HCT116 (cell line): ENCODE measurements around the gene DNM3. TPM values are rescaled to one million over a fixed set of nuclear protein-coding genes. Genes with fewer than 3 reads are reported as not detected.

ENCODE experiments used
- ATAC-seq: fragments of 200-7000 bp; cut with Tn5 transposase; 2 replicates; pipeline ENCODE4 v1.9.1; 2020; ENCODE audit warnings: mild to moderate bottlenecking, moderate library complexity
- BruUV-seq: library from RNA; stranded (reverse); fragments of 400-500 nt; replicated peaks from 2 replicates; lab custom pipeline; 2021; lab: Mats Ljungman, UMichigan
- CTCF ChIA-PET: fragments of 300-600 bp; sonication (Branson Sonifier 250); formaldehyde crosslinking; loops from one replicate; lab custom pipeline; 2021; ENCODE audit warnings: antibody characterized with exemption; lab: Charles Lee
- POLR2A ChIA-PET: fragments of 300-600, 350-600 bp; sonication (Branson Sonifier 250); formaldehyde crosslinking; loops from one replicate; lab custom pipeline; 2021; ENCODE audit warnings: antibody characterized with exemption; lab: Charles Lee
- RAD21 ChIA-PET, 2 experiments: fragments of 300-600 bp; sonication (Branson Sonifier 250); formaldehyde crosslinking; loops; one replicate each; lab custom pipeline; 2023; ENCODE audit warnings: low total read pairs in 2 of 2; ENCODE audit not compliant: uncharacterized antibody in 2 of 2, unreplicated experiment in 2 of 2, low non-redundant PET in 1 of 2; lab: Charles Lee
- DNase-seq: peaks from one replicate; pipeline ENCODE4 v3.0.0-alpha.2; 2010; ENCODE audit warnings: low read depth, low spot score
- H2AFZ ChIP-seq: fragments of 200-600 bp; shearing (Covaris generic), sonication (generic); 2 replicates; pipeline ENCODE4 v1.6.1; 2017; ENCODE audit warnings: low read depth, mixed run types, mixed read lengths, antibody characterized with exemption, low read length; ENCODE audit not compliant: poor library complexity, severe bottlenecking
- H3K27ac ChIP-seq: 2 replicates; pipeline ENCODE4 v1.5.1; 2012; ENCODE audit warnings: low read depth, low read length
- H3K27me3 ChIP-seq: fragments of 200-600 bp; sonication (generic); 2 replicates; pipeline ENCODE4 v1.6.1; 2016; ENCODE audit warnings: mixed run types, low read length, mixed read lengths; ENCODE audit not compliant: insufficient read depth
- H3K36me3 ChIP-seq, 2 experiments: fragments of 200-500 bp in 1 of 2; fragments of 200-600 bp in 1 of 2; sonication (Bioruptor generic) in 1 of 2; sonication (generic) in 1 of 2; 2 replicates each; pipeline versions ENCODE4 v1.5.1 to v1.6.1; 2014 to 2016; ENCODE audit warnings: low read length in 2 of 2, inconsistent platforms in 1 of 2, mixed read lengths in 1 of 2, mixed run types in 1 of 2; ENCODE audit not compliant: insufficient read depth in 2 of 2, control insufficient read depth in 1 of 2
- H3K4me1 ChIP-seq, 2 experiments: fragments of 200-600 bp in 1 of 2; sonication (generic) in 1 of 2; 2 replicates each; pipeline versions ENCODE4 v1.5.1 to v1.6.1; 2012 to 2017; ENCODE audit warnings: low read length in 2 of 2, inconsistent platforms in 1 of 2, mild to moderate bottlenecking in 1 of 2, mixed read lengths in 1 of 2, mixed run types in 1 of 2, moderate library complexity in 1 of 2; ENCODE audit not compliant: insufficient read depth in 2 of 2, control insufficient read depth in 1 of 2
- H3K4me2 ChIP-seq: fragments of 200-600 bp; sonication (generic); 2 replicates; pipeline ENCODE4 v1.6.1; 2017; ENCODE audit warnings: mixed run types, low read length, mixed read lengths
- H3K4me3 ChIP-seq, 2 experiments: fragments of 200-600 bp in 1 of 2; sonication (generic) in 1 of 2; replicated peaks in 1 of 2; 2 replicates each; pipeline ENCODE4 v1.5.1; 2011 to 2016; ENCODE audit warnings: low read length in 2 of 2, control low read depth in 1 of 2, low read depth in 1 of 2, mild to moderate bottlenecking in 1 of 2, mixed read lengths in 1 of 2, mixed run types in 1 of 2
- H3K79me2 ChIP-seq: fragments of 200-600 bp; sonication (generic); 2 replicates; pipeline ENCODE4 v1.6.1; 2017; ENCODE audit warnings: mild to moderate bottlenecking, mixed run types, low read length, moderate library complexity, mixed read lengths; ENCODE audit not compliant: insufficient read depth
- H3K9ac ChIP-seq: fragments of 200-600 bp; sonication (generic); 2 replicates; pipeline ENCODE4 v1.6.1; 2016; ENCODE audit warnings: low read length, mixed read lengths
- H3K9me2 ChIP-seq: fragments of 200-600 bp; sonication (generic), shearing (Covaris generic); 2 replicates; pipeline ENCODE4 v1.6.1; 2017; ENCODE audit warnings: mixed run types, mild to moderate bottlenecking, moderate library complexity; ENCODE audit not compliant: insufficient read depth
- H3K9me3 ChIP-seq, 2 experiments: fragments of 200-500 bp in 1 of 2; fragments of 200-600 bp in 1 of 2; sonication (Bioruptor generic) in 1 of 2; sonication (generic) in 1 of 2; 2 replicates each; pipeline ENCODE4 v1.6.1; 2014 to 2017; ENCODE audit warnings: low read length in 2 of 2, mixed read lengths in 2 of 2, inconsistent platforms in 1 of 2, low read depth in 1 of 2, mild to moderate bottlenecking in 1 of 2, mixed run types in 1 of 2, moderate library complexity in 1 of 2; ENCODE audit not compliant: control insufficient read depth in 1 of 2, insufficient read depth in 1 of 2
- H4K20me1 ChIP-seq: fragments of 200-600 bp; sonication (generic), shearing (Covaris generic); 2 replicates; pipeline ENCODE4 v1.6.1; 2017; ENCODE audit warnings: mixed run types, mild to moderate bottlenecking, moderate library complexity; ENCODE audit not compliant: insufficient read depth
- EZH2phosphoT487 ChIP-seq: fragments of 200-600 bp; IDR thresholded peaks from 2 replicates; pipeline ENCODE4 v1.6.1; 2018; ENCODE audit warnings: antibody characterized with exemption, borderline replicate concordance
- FOSL1 ChIP-seq: IDR thresholded peaks from 2 replicates; pipeline ENCODE4 v1.6.1; 2012; ENCODE audit warnings: low read depth
- JUND ChIP-seq: IDR thresholded peaks from 2 replicates; pipeline ENCODE4 v1.6.1; 2012
- POLR2AphosphoS5 ChIP-seq: IDR thresholded peaks from 2 replicates; pipeline ENCODE4 v1.6.1; 2011; ENCODE audit warnings: mild to moderate bottlenecking, low read depth, low read length, moderate library complexity
- RAD21 ChIP-seq: IDR thresholded peaks from 2 replicates; pipeline ENCODE4 v1.6.1; 2012; ENCODE audit warnings: low read depth, mild to moderate bottlenecking
- SIN3A ChIP-seq: IDR thresholded peaks from 2 replicates; pipeline ENCODE4 v1.6.1; 2012; ENCODE audit warnings: low read depth
- SP1 ChIP-seq: IDR thresholded peaks from 2 replicates; pipeline ENCODE4 v1.6.1; 2012; ENCODE audit warnings: low read depth
- SRF ChIP-seq: IDR thresholded peaks from 2 replicates; pipeline ENCODE4 v1.6.1; 2012; ENCODE audit warnings: low read depth
- TCF7L2 ChIP-seq: IDR thresholded peaks from 2 replicates; pipeline ENCODE4 v1.7.0; 2011; ENCODE audit warnings: borderline replicate concordance, inconsistent platforms; ENCODE audit not compliant: insufficient read depth, insufficient read length; ENCODE audit errors: extremely low read depth
- YY1 ChIP-seq: IDR thresholded peaks from 2 replicates; pipeline ENCODE4 v1.6.1; 2011; ENCODE audit warnings: low read length, low read depth, moderate library complexity, mild to moderate bottlenecking; ENCODE audit not compliant: insufficient replicate concordance; ENCODE audit errors: extremely low read depth
- ZFX ChIP-seq: fragments of 450-650 bp; IDR thresholded peaks from 2 replicates; pipeline ENCODE4 v1.6.1; 2017
- ZNF274 ChIP-seq: fragments of 200-500 bp; sonication (Bioruptor generic); IDR thresholded peaks from 2 replicates; pipeline ENCODE4 v1.6.1; 2014; ENCODE audit warnings: mild to moderate bottlenecking, low read depth, low read length, inconsistent platforms
- intact Hi-C: fragments of 100-400 bp; cut with micrococcal nuclease; formaldehyde crosslinking; loops from 2 replicates; pipeline ENCODE4 v1.10.0; 2022
- total RNA-seq: library from RNA; stranded (reverse); gene quantifications from one replicate; pipeline ENCODE4 v1.2.1, GENCODE V29; 2021; ENCODE audit not compliant: unreplicated experiment
- TF ChIP-seq, protein P1 (sequence below): IDR thresholded peaks from 2 replicates; pipeline ENCODE4 v1.6.1; 2012; ENCODE audit warnings: low read depth
- TF ChIP-seq, protein P2 (sequence below), 3 experiments: fragments of 200-600 bp in 1 of 3; sonication (generic) in 1 of 3; IDR thresholded peaks in 2 of 3; conservative IDR thresholded peaks in 1 of 3; 2 replicates each; pipeline ENCODE4 v1.5.1; 2012 to 2017; ENCODE audit warnings: low read depth in 2 of 3, low read length in 2 of 3, antibody characterized with exemption in 1 of 3, borderline replicate concordance in 1 of 3, control low read depth in 1 of 3, mild to moderate bottlenecking in 1 of 3, mixed read lengths in 1 of 3, mixed run types in 1 of 3, moderate library complexity in 1 of 3; ENCODE audit not compliant: insufficient read depth in 1 of 3

The DNM3 gene
- total RNA-seq, 1 experiment from 2014 or later: 3.1 TPM

DNA sequence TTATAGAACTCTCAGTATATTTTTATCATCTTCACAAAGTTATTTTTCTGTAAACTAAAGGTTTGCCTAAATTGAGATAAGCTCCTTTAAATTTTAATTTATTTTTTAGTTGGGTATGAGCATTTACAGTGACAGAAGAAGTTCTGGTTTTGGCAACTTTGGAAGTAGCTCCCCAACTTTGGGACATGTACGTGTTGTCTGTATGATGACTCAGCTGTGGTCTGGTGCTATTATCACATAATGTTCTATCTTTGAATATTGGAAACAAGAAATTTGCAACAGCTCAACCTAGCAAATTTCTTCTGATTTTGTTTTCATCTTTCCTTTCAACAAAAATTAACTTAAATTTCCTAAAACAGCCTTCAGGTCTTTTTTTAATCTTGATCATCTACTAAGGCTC is 532.6 kb downstream of the DNM3 start (continued):
- TF ChIP-seq RAD21: no peak
- no peak for TF ChIP-seq TCF7L2
- no peak for TF ChIP-seq JUND
- TF ChIP-seq POLR2AphosphoS5: no peak
- TF ChIP-seq SP1: no peak
- no peak for TF ChIP-seq SIN3A
- TF ChIP-seq ZNF274: no peak

DNA sequence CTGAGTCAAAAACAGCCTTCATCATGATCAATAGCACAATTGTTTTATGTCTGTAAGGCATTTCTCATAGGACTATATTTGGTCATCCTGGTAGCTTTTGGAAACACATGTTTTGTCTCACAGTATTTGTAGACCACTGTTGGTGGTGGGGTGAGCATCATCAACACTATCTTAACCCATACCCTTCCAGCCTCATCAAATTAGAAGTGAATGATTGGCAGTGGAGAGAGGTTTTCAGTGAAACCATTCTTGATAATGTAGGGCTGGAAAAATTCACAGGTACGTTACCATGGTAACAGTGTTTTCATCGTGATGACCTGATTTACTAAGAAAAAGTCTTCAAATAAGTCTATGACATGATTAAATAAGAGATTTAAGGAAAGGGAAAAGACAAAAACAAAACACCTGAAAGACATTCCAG is 533.9 kb downstream of the DNM3 start:
- RAD21 ChIA-PET: no interaction called here
- H3K9me2 ChIP-seq: no peaks in the 10 kb centered on the region
- H3K9ac ChIP-seq: no peak overlapping the region
- DNase-seq: no peak
- H3K9me3 ChIP-seq: no peaks in the 10 kb centered on the region
- H4K20me1 ChIP-seq: no peaks in the 10 kb centered on the region
- ATAC-seq: no peak
- H3K27me3 ChIP-seq: no peaks in the 10 kb centered on the region
- POLR2A ChIA-PET: no interaction called here
- TF ChIP-seq JUND (no peak), TCF7L2 (no peak), YY1 (no peak), FOSL1 (no peak), ZNF274 (no peak), EZH2phosphoT487 (no peak), RAD21 (no peak), SRF (no peak), ZFX (no peak)
- TF ChIP-seq, protein P1, sequence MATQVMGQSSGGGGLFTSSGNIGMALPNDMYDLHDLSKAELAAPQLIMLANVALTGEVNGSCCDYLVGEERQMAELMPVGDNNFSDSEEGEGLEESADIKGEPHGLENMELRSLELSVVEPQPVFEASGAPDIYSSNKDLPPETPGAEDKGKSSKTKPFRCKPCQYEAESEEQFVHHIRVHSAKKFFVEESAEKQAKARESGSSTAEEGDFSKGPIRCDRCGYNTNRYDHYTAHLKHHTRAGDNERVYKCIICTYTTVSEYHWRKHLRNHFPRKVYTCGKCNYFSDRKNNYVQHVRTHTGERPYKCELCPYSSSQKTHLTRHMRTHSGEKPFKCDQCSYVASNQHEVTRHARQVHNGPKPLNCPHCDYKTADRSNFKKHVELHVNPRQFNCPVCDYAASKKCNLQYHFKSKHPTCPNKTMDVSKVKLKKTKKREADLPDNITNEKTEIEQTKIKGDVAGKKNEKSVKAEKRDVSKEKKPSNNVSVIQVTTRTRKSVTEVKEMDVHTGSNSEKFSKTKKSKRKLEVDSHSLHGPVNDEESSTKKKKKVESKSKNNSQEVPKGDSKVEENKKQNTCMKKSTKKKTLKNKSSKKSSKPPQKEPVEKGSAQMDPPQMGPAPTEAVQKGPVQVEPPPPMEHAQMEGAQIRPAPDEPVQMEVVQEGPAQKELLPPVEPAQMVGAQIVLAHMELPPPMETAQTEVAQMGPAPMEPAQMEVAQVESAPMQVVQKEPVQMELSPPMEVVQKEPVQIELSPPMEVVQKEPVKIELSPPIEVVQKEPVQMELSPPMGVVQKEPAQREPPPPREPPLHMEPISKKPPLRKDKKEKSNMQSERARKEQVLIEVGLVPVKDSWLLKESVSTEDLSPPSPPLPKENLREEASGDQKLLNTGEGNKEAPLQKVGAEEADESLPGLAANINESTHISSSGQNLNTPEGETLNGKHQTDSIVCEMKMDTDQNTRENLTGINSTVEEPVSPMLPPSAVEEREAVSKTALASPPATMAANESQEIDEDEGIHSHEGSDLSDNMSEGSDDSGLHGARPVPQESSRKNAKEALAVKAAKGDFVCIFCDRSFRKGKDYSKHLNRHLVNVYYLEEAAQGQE: no peak
- TF ChIP-seq, protein P2, sequence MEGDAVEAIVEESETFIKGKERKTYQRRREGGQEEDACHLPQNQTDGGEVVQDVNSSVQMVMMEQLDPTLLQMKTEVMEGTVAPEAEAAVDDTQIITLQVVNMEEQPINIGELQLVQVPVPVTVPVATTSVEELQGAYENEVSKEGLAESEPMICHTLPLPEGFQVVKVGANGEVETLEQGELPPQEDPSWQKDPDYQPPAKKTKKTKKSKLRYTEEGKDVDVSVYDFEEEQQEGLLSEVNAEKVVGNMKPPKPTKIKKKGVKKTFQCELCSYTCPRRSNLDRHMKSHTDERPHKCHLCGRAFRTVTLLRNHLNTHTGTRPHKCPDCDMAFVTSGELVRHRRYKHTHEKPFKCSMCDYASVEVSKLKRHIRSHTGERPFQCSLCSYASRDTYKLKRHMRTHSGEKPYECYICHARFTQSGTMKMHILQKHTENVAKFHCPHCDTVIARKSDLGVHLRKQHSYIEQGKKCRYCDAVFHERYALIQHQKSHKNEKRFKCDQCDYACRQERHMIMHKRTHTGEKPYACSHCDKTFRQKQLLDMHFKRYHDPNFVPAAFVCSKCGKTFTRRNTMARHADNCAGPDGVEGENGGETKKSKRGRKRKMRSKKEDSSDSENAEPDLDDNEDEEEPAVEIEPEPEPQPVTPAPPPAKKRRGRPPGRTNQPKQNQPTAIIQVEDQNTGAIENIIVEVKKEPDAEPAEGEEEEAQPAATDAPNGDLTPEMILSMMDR (IDR thresholded peaks at IDR 0.05 in 2 of 3, conservative IDR thresholded peaks at IDR 0.05 in 1 of 3; ENCODE audit: borderline replicate concordance in 1 of 3, insufficient read depth in 1 of 3, low read depth in 2 of 3, low read length in 2 of 3): no peak
- H2AFZ ChIP-seq: no peak overlapping the region
- no TSS peak for BruUV-seq
- H3K36me3 ChIP-seq: no peaks in the 10 kb centered on the region
- CTCF ChIA-PET: interaction anchor here (1.5 kb wide), 1 partner anchor 373 kb away, joined by 4 read pairs; no protein-coding TSS in a partner anchor
- H3K4me2 ChIP-seq: no peak overlapping the region
- H3K4me3 ChIP-seq: no peak overlapping the region
- no peaks in the 10 kb centered on the region for H3K4me1 ChIP-seq
- no peak overlapping the region for H3K27ac ChIP-seq
- H3K79me2 ChIP-seq: no peaks in the 10 kb centered on the region
- intact Hi-C loops: no loop called here
